ENCODE results near the gene DDX10. TPM values are rescaled to one million over a fixed set of nuclear protein-coding genes. Genes with fewer than 3 reads are reported as not detected.

The DDX10 gene
- total RNA-seq, 2 donors from 2014 or later, result 18.5 to 33.1 TPM

- Histone ChIP-seq H3K27ac (no peak overlapping the region), H3K27me3 (replicated peaks; ENCODE audit: insufficient read depth) (no peaks in the 10 kb centered on the region), H3K36me3 (no peaks in the 10 kb centered on the region), H3K9me3 (no peaks in the 10 kb centered on the region), H3K4me1 (replicated peaks) (no peaks in the 10 kb centered on the region), H3K4me3 (no peak overlapping the region)
- WGBS, result 16% methylated on average over 1 of the region's 1 CpG
- DNase-seq (ENCODE audit: low spot score), result no peak
- intact Hi-C loops (cut with DNase I), result no loop called here
- no peak for TF ChIP-seq CTCF (IDR thresholded peaks at IDR 0.05)
Measured at GRCh38 chr11:108859510-108859909, 194.6 kb downstream of the DDX10 start.

- H3K36me3 ChIP-seq, result no peaks in the 10 kb centered on the region
- no peaks in the 10 kb centered on the region for H3K27me3 ChIP-seq (replicated peaks; ENCODE audit: insufficient read depth)
- H3K27ac ChIP-seq, result no peak overlapping the region
- H3K4me1 ChIP-seq (replicated peaks), result no peaks in the 10 kb centered on the region
- TF ChIP-seq POLR2A (IDR thresholded peaks at IDR 0.05), result no peak
- no peak for TF ChIP-seq CTCF (IDR thresholded peaks at IDR 0.05)
- TF ChIP-seq POLR2AphosphoS5 (IDR thresholded peaks at IDR 0.05), result no peak
- WGBS, result 93% methylated on average over 1 of the region's 1 CpG
- intact Hi-C loops (cut with DNase I), result no loop called here
- DNase-seq (ENCODE audit: low spot score), result no peak
- H3K4me3 ChIP-seq, result no peak overlapping the region
- H3K9me3 ChIP-seq, result no peaks in the 10 kb centered on the region
Measured at GRCh38 chr11:108863528-108863927, 198.7 kb downstream of the DDX10 start.

- intact Hi-C loops (cut with DNase I), result no loop called here
- Histone ChIP-seq H3K4me3 (no peak overlapping the region), H3K27ac (no peak overlapping the region), H3K36me3 (no peaks in the 10 kb centered on the region), H3K4me1 (replicated peaks) (no peaks in the 10 kb centered on the region), H3K9me3 (no peaks in the 10 kb centered on the region), H3K27me3 (replicated peaks; ENCODE audit: insufficient read depth) (no peaks in the 10 kb centered on the region)
- no peak for DNase-seq (ENCODE audit: low spot score)
- 96% methylated on average over 5 of the region's 5 CpGs for WGBS
- TF ChIP-seq POLR2AphosphoS5 (IDR thresholded peaks at IDR 0.05), result no peak
- no peak for TF ChIP-seq CTCF (IDR thresholded peaks at IDR 0.05)
- no peak for TF ChIP-seq POLR2A (IDR thresholded peaks at IDR 0.05)
Measured at GRCh38 chr11:108865406-108865805, 200.5 kb downstream of the DDX10 start.

- Histone ChIP-seq H3K4me3 (no peak overlapping the region), H3K9me3 (no peaks in the 10 kb centered on the region), H3K27ac (no peak overlapping the region), H3K27me3 (replicated peaks; ENCODE audit: insufficient read depth) (no peaks in the 10 kb centered on the region), H3K4me1 (replicated peaks) (no peaks in the 10 kb centered on the region), H3K36me3 (no peaks in the 10 kb centered on the region)
- whole genome bisulfite sequencing, result 77% methylated on average over 2 of the region's 2 CpGs
- DNase-seq (ENCODE audit: low spot score), result no peak
- no peak for TF ChIP-seq CTCF (IDR thresholded peaks at IDR 0.05)
- intact Hi-C loops (cut with DNase I), result no loop called here
Measured at GRCh38 chr11:108866781-108867180, 201.9 kb downstream of the DDX10 start.

GRCh38 chr11:108870373-108871020 lies 205.6 kb downstream of the DDX10 start:
- TF ChIP-seq CTCF (IDR thresholded peaks at IDR 0.05) (no peak), POLR2A (IDR thresholded peaks at IDR 0.05) (no peak), POLR2AphosphoS5 (IDR thresholded peaks at IDR 0.05) (no peak)
- WGBS, result 81% methylated on average over 4 of the region's 4 CpGs
- no peaks in the 10 kb centered on the region for H3K36me3 ChIP-seq
- DNase-seq (ENCODE audit: low spot score), result no peak
- intact Hi-C loops (cut with DNase I), result no loop called here
- no peaks in the 10 kb centered on the region for H3K4me1 ChIP-seq (replicated peaks)
- H3K27me3 ChIP-seq (replicated peaks; ENCODE audit: insufficient read depth), result no peaks in the 10 kb centered on the region
- no peak overlapping the region for H3K4me3 ChIP-seq
- no peak overlapping the region for H3K27ac ChIP-seq
- no peaks in the 10 kb centered on the region for H3K9me3 ChIP-seq
